ENCODE data around the gene CRTC3. TPM values are rescaled to one million over a fixed set of nuclear protein-coding genes. Genes with fewer than 3 reads are reported as not detected.

CRTC3 gene
- total RNA-seq, 3 donors from 2014 or later (not counting 1 experiment from before 2014, with no cell fraction given), result 68.8 to 101 (median 92.4) TPM

DNA sequence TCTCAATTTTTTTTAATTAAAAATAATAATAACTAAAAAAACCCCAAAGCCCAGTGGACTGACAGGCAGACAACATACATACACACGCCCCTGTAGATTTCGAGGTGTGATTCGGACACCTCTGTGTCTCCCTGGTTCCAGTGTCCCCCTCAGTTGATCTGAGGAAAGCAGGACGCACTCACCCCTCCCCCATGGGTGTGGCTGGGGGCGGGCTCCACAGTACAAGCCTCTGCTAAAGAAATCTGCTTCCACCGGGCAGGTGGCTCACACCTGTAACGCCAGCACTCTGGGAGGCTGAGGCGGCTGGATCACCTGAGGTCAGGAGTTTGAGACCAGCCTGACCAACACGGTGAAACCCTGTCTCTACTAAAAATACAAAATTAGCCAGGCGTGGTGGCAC, 153.6 kb downstream of the CRTC3 start:
- TF ChIP-seq, protein P1, sequence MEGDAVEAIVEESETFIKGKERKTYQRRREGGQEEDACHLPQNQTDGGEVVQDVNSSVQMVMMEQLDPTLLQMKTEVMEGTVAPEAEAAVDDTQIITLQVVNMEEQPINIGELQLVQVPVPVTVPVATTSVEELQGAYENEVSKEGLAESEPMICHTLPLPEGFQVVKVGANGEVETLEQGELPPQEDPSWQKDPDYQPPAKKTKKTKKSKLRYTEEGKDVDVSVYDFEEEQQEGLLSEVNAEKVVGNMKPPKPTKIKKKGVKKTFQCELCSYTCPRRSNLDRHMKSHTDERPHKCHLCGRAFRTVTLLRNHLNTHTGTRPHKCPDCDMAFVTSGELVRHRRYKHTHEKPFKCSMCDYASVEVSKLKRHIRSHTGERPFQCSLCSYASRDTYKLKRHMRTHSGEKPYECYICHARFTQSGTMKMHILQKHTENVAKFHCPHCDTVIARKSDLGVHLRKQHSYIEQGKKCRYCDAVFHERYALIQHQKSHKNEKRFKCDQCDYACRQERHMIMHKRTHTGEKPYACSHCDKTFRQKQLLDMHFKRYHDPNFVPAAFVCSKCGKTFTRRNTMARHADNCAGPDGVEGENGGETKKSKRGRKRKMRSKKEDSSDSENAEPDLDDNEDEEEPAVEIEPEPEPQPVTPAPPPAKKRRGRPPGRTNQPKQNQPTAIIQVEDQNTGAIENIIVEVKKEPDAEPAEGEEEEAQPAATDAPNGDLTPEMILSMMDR (IDR thresholded peaks at IDR 0.05), result no peak
- Mint-ChIP-seq H3K9me3 (no peaks in the 10 kb centered on the region), H3K27me3 (ENCODE audit: low read depth in 2 of 2) (peaks cover 0 to 8% of the 10 kb centered on the region in 2 donors), H3K4me3 (no peak overlapping the region), H3K36me3 (no peaks in the 10 kb centered on the region), H3K27ac (no peak overlapping the region), H3K4me1 (peaks cover 10 to 11% of the 10 kb centered on the region in 2 donors)
- Histone ChIP-seq H3K4me3 (ENCODE audit: low read length) (no peak overlapping the region), H3K27me3 (ENCODE audit: control insufficient read depth, insufficient read depth, low read length) (no peaks in the 10 kb centered on the region), H3K36me3 (ENCODE audit: control insufficient read depth, insufficient read depth, low read length) (no peaks in the 10 kb centered on the region), H3K27ac (ENCODE audit: low read length) (no peak overlapping the region), H3K9me3 (ENCODE audit: control insufficient read depth, insufficient read depth, low read length) (no peaks in the 10 kb centered on the region), H3K4me1 (ENCODE audit: control insufficient read depth, insufficient read depth, low read length) (no peaks in the 10 kb centered on the region)
- intact Hi-C loops (cut with micrococcal nuclease), result no loop called here
- ATAC-seq (no peak), DNase-seq (no peak)
- 89% methylated on average over 10 of the region's 10 CpGs for WGBS (ENCODE audit: insufficient coverage)

- WGBS (ENCODE audit: insufficient coverage), result 94% methylated on average over 2 of the region's 4 CpGs
- no peak overlapping the region for H3K4me3 Mint-ChIP-seq
- peaks cover 0 to 8% of the 10 kb centered on the region in 2 donors for H3K27me3 Mint-ChIP-seq (ENCODE audit: low read depth in 2 of 2)
- DNase-seq (no peak), ATAC-seq (no peak)
- H3K36me3 Mint-ChIP-seq, result no peaks in the 10 kb centered on the region
- H3K4me1 Mint-ChIP-seq, result peaks cover 8 to 9% of the 10 kb centered on the region in 2 donors
- Histone ChIP-seq H3K4me1 (ENCODE audit: control insufficient read depth, insufficient read depth, low read length) (no peaks in the 10 kb centered on the region), H3K36me3 (ENCODE audit: control insufficient read depth, insufficient read depth, low read length) (no peaks in the 10 kb centered on the region), H3K4me3 (ENCODE audit: low read length) (no peak overlapping the region), H3K27ac (ENCODE audit: low read length) (no peak overlapping the region), H3K9me3 (ENCODE audit: control insufficient read depth, insufficient read depth, low read length) (no peaks in the 10 kb centered on the region), H3K27me3 (ENCODE audit: control insufficient read depth, insufficient read depth, low read length) (no peaks in the 10 kb centered on the region)
- no peaks in the 10 kb centered on the region for H3K9me3 Mint-ChIP-seq
- TF ChIP-seq, protein P1 (IDR thresholded peaks at IDR 0.05), result no peak
- no peak overlapping the region for H3K27ac Mint-ChIP-seq
- intact Hi-C loops (cut with micrococcal nuclease), result no loop called here
Measured at GRCh38 chr15:90683876-90684275, 154.2 kb downstream of the CRTC3 start.

DNA sequence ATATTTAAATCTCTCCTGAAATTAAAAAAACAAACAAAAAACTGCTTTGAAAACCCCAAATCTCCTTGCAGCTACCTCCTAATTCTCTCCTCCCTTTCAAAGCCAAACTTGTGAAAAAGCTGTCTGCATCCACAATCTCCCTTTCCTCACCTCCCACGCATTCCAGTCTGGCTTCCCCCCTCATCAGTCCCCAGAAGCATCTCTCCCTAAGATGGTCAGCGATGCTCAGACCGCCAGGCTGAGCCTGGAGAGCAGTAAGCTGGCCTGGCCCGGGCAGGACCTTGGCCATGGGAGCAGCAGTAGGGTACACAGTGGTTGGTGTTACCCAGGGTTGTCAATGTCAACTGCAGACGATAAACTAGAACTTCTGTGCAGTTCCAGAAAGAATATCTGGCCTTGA, 154.6 kb downstream of the CRTC3 start:
- peaks cover 0 to 8% of the 10 kb centered on the region in 2 donors for H3K27me3 Mint-ChIP-seq (ENCODE audit: low read depth in 2 of 2)
- H3K27me3 ChIP-seq (ENCODE audit: control insufficient read depth, insufficient read depth, low read length), result no peaks in the 10 kb centered on the region
- intact Hi-C loops (cut with micrococcal nuclease), result no loop called here
- peaks cover 8 to 9% of the 10 kb centered on the region in 2 donors for H3K4me1 Mint-ChIP-seq
- no peaks in the 10 kb centered on the region for H3K36me3 ChIP-seq (ENCODE audit: control insufficient read depth, insufficient read depth, low read length)
- no peak for ATAC-seq
- no peak for DNase-seq
- TF ChIP-seq, protein P1 (IDR thresholded peaks at IDR 0.05), result no peak
- H3K9me3 ChIP-seq (ENCODE audit: control insufficient read depth, insufficient read depth, low read length), result peaks cover 4% of the 10 kb centered on the region
- H3K36me3 Mint-ChIP-seq, result no peaks in the 10 kb centered on the region
- whole genome bisulfite sequencing (ENCODE audit: insufficient coverage), result 95% methylated on average over 5 of the region's 5 CpGs
- no peak overlapping the region for H3K4me3 Mint-ChIP-seq
- H3K27ac Mint-ChIP-seq, result no peak overlapping the region
- H3K4me1 ChIP-seq (ENCODE audit: control insufficient read depth, insufficient read depth, low read length), result no peaks in the 10 kb centered on the region
- no peak overlapping the region for H3K4me3 ChIP-seq (ENCODE audit: low read length)
- H3K27ac ChIP-seq (ENCODE audit: low read length), result no peak overlapping the region
- H3K9me3 Mint-ChIP-seq, result no peaks in the 10 kb centered on the region

All from natural killer cell (primary cell).